ENCODE data around the gene M1AP. TPM values are rescaled to one million over a fixed set of nuclear protein-coding genes. Genes with fewer than 3 reads are reported as not detected.

The M1AP gene
- total RNA-seq, 1 experiment from 2014 or later: 0.11 TPM

DNA sequence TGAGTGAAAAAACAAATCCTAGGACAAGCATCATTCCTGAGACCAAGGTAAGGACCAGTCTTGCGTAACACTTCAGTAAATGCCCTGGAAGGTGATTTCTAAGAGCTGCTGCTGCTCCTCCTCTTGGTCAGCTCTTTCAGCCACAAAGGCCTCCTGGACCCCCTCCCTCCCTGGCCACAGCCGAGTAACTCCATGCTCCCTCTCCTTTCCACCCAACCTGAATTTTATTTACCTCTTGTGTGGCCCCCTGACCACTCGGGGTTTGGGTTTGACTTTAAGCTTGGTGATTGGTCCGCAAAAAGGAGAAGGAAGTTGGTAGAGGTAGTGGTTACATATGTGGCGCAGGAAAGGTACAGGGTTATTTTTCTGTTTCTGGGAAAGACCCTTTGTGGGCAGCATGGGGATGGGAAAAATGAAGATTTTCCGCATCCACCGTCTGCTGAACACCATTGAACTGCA lies 109.2 kb downstream of the M1AP start:
- no peak overlapping the region for H2AFZ ChIP-seq (ENCODE audit: low read length)
- no peak overlapping the region for H3K27ac ChIP-seq (ENCODE audit: low read length)
- no peaks in the 10 kb centered on the region for H4K20me1 ChIP-seq (ENCODE audit: insufficient read depth, low read depth, low read length)
- H3K4me2 ChIP-seq (ENCODE audit: low read depth, low read length, poor library complexity, severe bottlenecking): no peak overlapping the region
- no peaks in the 10 kb centered on the region for H3K9me3 ChIP-seq (ENCODE audit: low read length)
- H3K9me2 ChIP-seq (replicated peaks; ENCODE audit: insufficient read depth, low read length): no peaks in the 10 kb centered on the region
- H3K79me2 ChIP-seq (ENCODE audit: low read length): no peaks in the 10 kb centered on the region
- H3K4me3 ChIP-seq (ENCODE audit: low read length): no peak overlapping the region
- no peak overlapping the region for H3K9ac ChIP-seq (ENCODE audit: low read length)
- DNase-seq: no peak
- no peaks in the 10 kb centered on the region for H3K27me3 ChIP-seq (ENCODE audit: low read length)
- H3K36me3 ChIP-seq (ENCODE audit: insufficient read depth, low read length): no peaks in the 10 kb centered on the region
- no peaks in the 10 kb centered on the region for H3K4me1 ChIP-seq (ENCODE audit: low read length)

DNA sequence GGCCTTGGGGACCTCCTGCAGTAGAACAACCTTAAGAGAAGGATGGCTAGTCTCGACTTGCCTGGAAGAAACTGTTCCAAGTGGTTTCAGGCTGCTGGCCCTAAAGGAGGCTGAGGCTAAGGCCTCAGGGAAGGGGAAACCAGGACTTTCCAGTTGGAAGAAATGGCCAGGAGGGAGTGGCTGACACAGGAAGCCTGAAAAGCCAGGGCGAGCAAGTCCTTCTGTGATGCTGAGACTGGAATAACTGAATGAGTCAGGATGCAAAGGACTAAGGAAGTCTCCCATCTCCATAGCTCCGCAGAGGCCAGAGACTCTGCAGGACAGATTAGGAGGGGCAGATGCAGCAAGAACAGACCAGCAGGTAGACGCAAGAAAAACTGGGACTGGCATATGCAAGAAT lies 111.0 kb downstream of the M1AP start:
- Histone ChIP-seq H3K4me2 (ENCODE audit: low read depth, low read length, poor library complexity, severe bottlenecking) (no peak overlapping the region), H2AFZ (ENCODE audit: low read length) (no peak overlapping the region), H3K4me3 (ENCODE audit: low read length) (no peak overlapping the region), H3K36me3 (ENCODE audit: insufficient read depth, low read length) (no peaks in the 10 kb centered on the region), H3K79me2 (ENCODE audit: low read length) (no peaks in the 10 kb centered on the region), H3K9me3 (ENCODE audit: low read length) (no peaks in the 10 kb centered on the region), H3K4me1 (ENCODE audit: low read length) (no peaks in the 10 kb centered on the region), H3K27ac (ENCODE audit: low read length) (no peak overlapping the region), H3K9ac (ENCODE audit: low read length) (no peak overlapping the region), H4K20me1 (ENCODE audit: insufficient read depth, low read depth, low read length) (no peaks in the 10 kb centered on the region), H3K27me3 (ENCODE audit: low read length) (no peaks in the 10 kb centered on the region), H3K9me2 (replicated peaks; ENCODE audit: insufficient read depth, low read length) (no peaks in the 10 kb centered on the region)
- no peak for DNase-seq

DNA sequence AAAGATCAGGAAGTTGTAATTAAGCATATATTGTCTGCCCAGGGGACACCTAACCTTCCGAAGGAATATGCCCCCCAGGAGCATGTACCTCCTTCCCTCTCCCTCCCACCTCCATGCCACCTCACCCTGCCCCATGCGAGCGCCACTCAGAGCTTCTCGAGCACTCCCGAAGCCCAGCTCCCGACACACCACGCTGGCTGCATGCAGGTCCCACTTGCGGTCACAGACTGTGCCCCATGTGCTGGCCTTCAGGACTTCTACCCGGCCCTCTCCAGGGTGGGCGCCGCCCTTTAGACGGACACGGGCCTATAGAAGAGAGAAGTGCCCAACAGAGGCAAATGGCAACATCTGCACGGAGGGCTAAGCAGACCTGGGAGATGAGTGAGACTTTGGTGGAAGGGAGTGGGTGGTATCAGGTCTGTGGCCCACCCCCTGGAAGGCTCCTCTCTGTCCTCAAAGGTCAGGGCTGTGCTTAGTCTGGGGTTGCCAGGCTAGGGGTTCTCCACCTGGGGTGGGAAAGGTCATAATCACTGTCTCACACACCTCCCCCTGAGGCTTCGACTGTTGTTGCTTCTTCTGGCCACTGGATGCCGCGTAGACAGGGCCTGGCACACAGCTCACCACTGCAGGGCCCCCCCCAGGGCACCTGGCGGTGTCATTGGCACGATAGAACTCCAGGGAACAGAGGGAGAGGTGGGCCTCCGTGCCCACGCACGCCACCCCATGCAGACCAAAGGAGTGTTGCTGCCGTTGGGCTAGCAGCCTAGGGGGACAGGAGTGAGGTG lies 111.8 kb downstream of the M1AP start:
- DNase-seq: no peak
- no peak overlapping the region for H3K4me2 ChIP-seq (ENCODE audit: low read depth, low read length, poor library complexity, severe bottlenecking)
- no peak overlapping the region for H3K4me3 ChIP-seq (ENCODE audit: low read length)
- H2AFZ ChIP-seq (ENCODE audit: low read length): no peak overlapping the region
- H3K9me3 ChIP-seq (ENCODE audit: low read length): no peaks in the 10 kb centered on the region
- H3K36me3 ChIP-seq (ENCODE audit: insufficient read depth, low read length): no peaks in the 10 kb centered on the region
- no peaks in the 10 kb centered on the region for H3K27me3 ChIP-seq (ENCODE audit: low read length)
- no peak overlapping the region for H3K27ac ChIP-seq (ENCODE audit: low read length)
- H3K9me2 ChIP-seq (replicated peaks; ENCODE audit: insufficient read depth, low read length): no peaks in the 10 kb centered on the region
- peaks cover 4% of the 10 kb centered on the region for H3K4me1 ChIP-seq (ENCODE audit: low read length)
- H3K9ac ChIP-seq (ENCODE audit: low read length): no peak overlapping the region
- no peaks in the 10 kb centered on the region for H4K20me1 ChIP-seq (ENCODE audit: insufficient read depth, low read depth, low read length)
- no peaks in the 10 kb centered on the region for H3K79me2 ChIP-seq (ENCODE audit: low read length)

DNA sequence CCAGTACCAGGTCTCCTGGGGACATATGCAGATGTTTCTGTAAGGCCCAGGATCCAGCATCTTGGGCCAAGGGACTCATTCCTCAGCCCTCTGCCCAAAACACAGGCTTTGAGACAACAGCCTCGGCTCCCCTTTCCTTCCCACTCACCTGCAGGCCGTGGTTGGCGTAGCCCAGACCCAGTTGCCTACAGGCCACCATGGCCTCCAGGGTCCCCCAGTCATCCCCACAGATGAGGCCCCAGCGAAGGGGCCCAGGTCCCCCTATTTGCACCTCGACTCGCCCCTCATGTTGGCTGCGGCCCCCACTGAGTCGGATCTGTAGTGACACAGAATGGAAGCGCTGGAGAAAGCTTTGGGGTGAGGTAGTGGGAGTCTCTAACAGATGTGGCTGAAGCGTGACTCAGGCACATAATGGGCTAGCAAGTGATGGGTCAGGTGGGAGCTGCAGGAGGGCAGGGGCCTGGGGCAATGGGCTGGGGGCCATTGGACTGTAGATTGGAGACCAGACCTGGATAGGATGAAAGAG lies 112.6 kb downstream of the M1AP start:
- peaks cover 5% of the 10 kb centered on the region; the same call in 1 of the 2 replicates for H3K79me2 ChIP-seq (ENCODE audit: low read length)
- no peak overlapping the region for H3K4me3 ChIP-seq (ENCODE audit: low read length)
- no peak for DNase-seq
- H3K9me2 ChIP-seq (replicated peaks; ENCODE audit: insufficient read depth, low read length): no peaks in the 10 kb centered on the region
- H3K36me3 ChIP-seq (ENCODE audit: insufficient read depth, low read length): no peaks in the 10 kb centered on the region
- H3K9me3 ChIP-seq (ENCODE audit: low read length): no peaks in the 10 kb centered on the region
- no peaks in the 10 kb centered on the region for H3K27me3 ChIP-seq (ENCODE audit: low read length)
- no peak overlapping the region for H2AFZ ChIP-seq (ENCODE audit: low read length)
- no peak overlapping the region for H3K4me2 ChIP-seq (ENCODE audit: low read depth, low read length, poor library complexity, severe bottlenecking)
- H3K9ac ChIP-seq (ENCODE audit: low read length): no peak overlapping the region
- no peak overlapping the region for H3K27ac ChIP-seq (ENCODE audit: low read length)
- H4K20me1 ChIP-seq (ENCODE audit: insufficient read depth, low read depth, low read length): no peaks in the 10 kb centered on the region
- H3K4me1 ChIP-seq (ENCODE audit: low read length): peaks cover 13% of the 10 kb centered on the region

DNA sequence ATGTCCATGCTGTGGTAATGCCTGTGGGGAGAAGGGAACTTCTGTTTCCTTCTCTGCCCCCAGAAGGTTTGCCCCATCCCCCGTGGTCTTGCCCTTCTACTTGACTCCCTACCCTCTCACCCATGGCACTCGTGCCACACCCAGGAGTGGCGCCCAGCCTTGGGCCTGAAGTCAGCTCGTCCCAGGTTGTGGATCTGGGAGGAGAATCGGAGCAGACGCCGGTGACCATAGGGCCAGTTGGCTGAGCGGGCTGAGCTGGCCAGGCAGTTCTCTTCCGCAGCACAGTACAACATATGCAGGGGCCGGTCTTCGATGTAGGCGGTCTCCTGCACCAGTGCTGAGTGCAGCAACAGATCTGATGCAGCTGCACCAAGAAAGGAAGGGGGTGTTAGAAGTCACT lies 113.7 kb downstream of the M1AP start:
- no peaks in the 10 kb centered on the region for H3K9me2 ChIP-seq (replicated peaks; ENCODE audit: insufficient read depth, low read length)
- no peaks in the 10 kb centered on the region for H3K36me3 ChIP-seq (ENCODE audit: insufficient read depth, low read length)
- H3K9ac ChIP-seq (ENCODE audit: low read length): no peak overlapping the region
- H4K20me1 ChIP-seq (ENCODE audit: insufficient read depth, low read depth, low read length): no peaks in the 10 kb centered on the region
- H3K4me1 ChIP-seq (ENCODE audit: low read length): peaks cover 14% of the 10 kb centered on the region
- no peaks in the 10 kb centered on the region for H3K9me3 ChIP-seq (ENCODE audit: low read length)
- H3K4me2 ChIP-seq (ENCODE audit: low read depth, low read length, poor library complexity, severe bottlenecking): no peak overlapping the region
- no peaks in the 10 kb centered on the region for H3K27me3 ChIP-seq (ENCODE audit: low read length)
- DNase-seq: no peak
- H3K79me2 ChIP-seq (ENCODE audit: low read length): peaks cover 12% of the 10 kb centered on the region
- H3K4me3 ChIP-seq (ENCODE audit: low read length): no peak overlapping the region
- no peak overlapping the region for H3K27ac ChIP-seq (ENCODE audit: low read length)
- no peak overlapping the region for H2AFZ ChIP-seq (ENCODE audit: low read length)

DNA sequence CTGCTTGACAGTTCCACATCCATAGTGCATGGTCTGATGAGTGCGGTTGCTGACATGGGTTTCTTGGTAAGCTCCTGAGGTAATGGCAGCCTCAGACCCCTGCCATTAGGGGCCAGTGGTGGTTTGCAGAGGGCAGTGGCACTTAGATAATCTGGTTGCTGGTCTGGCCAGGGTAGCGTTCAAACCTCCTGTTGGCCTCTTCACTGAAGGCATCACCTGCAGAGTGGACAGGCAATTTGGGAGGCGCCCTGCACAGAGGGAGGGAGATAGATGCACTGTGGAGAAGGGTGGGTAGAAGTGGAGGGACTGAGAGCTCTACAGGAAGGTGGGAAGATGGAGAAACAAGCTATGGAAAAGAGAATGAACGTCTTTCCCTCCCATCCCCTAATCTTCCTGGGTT lies 114.7 kb downstream of the M1AP start:
- Histone ChIP-seq H3K27ac (ENCODE audit: low read length) (no peak overlapping the region), H4K20me1 (ENCODE audit: insufficient read depth, low read depth, low read length) (peaks cover 3% of the 10 kb centered on the region; the same call in 1 of the 2 replicates), H3K27me3 (ENCODE audit: low read length) (no peaks in the 10 kb centered on the region), H3K9me2 (replicated peaks; ENCODE audit: insufficient read depth, low read length) (no peaks in the 10 kb centered on the region), H3K9me3 (ENCODE audit: low read length) (no peaks in the 10 kb centered on the region), H3K9ac (ENCODE audit: low read length) (no peak overlapping the region), H3K4me3 (ENCODE audit: low read length) (no peak overlapping the region), H3K4me2 (ENCODE audit: low read depth, low read length, poor library complexity, severe bottlenecking) (no peak overlapping the region), H3K36me3 (ENCODE audit: insufficient read depth, low read length) (no peaks in the 10 kb centered on the region), H3K79me2 (ENCODE audit: low read length) (peaks cover 21% of the 10 kb centered on the region), H2AFZ (ENCODE audit: low read length) (no peak overlapping the region), H3K4me1 (ENCODE audit: low read length) (peaks cover 16% of the 10 kb centered on the region)
- no peak for DNase-seq

DNA sequence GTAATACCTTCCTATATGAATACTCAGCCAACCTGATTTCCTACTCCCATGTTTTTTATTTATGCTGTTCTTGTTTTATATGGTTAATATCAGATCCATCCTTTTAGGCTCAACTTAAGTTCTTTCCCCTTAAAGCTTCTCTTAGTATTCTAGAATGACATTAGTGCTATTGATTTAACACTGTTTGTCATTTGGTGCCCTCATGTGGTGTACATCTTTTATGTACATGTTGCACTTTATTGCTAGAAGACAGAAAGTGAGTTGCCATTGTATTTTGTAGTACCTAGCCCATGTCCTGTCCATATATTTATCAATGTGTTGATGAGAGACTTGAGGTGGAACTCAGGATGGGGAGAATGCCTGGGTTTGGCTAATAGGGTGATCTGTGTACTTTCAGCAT lies 115.9 kb downstream of the M1AP start:
- DNase-seq: peak; percentile 70
- Histone ChIP-seq H3K9ac (ENCODE audit: low read length) (no peak overlapping the region), H4K20me1 (ENCODE audit: insufficient read depth, low read depth, low read length) (peaks cover 13% of the 10 kb centered on the region; the same call in 1 of the 2 replicates), H2AFZ (ENCODE audit: low read length) (no peak overlapping the region), H3K36me3 (ENCODE audit: insufficient read depth, low read length) (peaks cover 11% of the 10 kb centered on the region), H3K27me3 (ENCODE audit: low read length) (no peaks in the 10 kb centered on the region), H3K27ac (ENCODE audit: low read length) (no peak overlapping the region), H3K4me1 (ENCODE audit: low read length) (peaks cover 29% of the 10 kb centered on the region), H3K79me2 (ENCODE audit: low read length) (peaks cover 31% of the 10 kb centered on the region), H3K9me3 (ENCODE audit: low read length) (no peaks in the 10 kb centered on the region), H3K4me3 (ENCODE audit: low read length) (no peak overlapping the region), H3K9me2 (replicated peaks; ENCODE audit: insufficient read depth, low read length) (no peaks in the 10 kb centered on the region), H3K4me2 (ENCODE audit: low read depth, low read length, poor library complexity, severe bottlenecking) (no peak overlapping the region)

DNA sequence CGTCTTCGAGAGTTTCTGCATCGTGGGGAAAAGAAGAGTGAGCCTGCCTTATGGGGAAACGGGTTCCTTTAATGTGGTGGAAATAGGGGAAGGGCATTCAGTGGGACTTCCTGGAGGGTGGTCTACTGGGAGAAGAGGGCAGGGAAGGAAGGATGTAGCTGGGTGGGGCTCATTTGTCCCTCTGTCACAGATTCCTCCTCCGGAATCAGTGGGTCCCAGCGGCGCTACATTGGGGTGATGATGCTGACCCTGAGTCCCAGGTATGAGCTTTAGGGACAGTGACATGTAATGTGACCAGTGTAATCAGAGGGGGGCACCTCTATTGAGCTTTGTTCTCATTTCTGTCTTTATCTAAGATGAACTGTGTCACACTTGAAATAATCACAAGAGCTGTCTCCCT lies 116.5 kb downstream of the M1AP start:
- Histone ChIP-seq H3K27ac (ENCODE audit: low read length) (no peak overlapping the region), H3K4me1 (ENCODE audit: low read length) (peaks cover 34% of the 10 kb centered on the region), H3K27me3 (ENCODE audit: low read length) (no peaks in the 10 kb centered on the region), H3K9me2 (replicated peaks; ENCODE audit: insufficient read depth, low read length) (no peaks in the 10 kb centered on the region), H3K4me3 (ENCODE audit: low read length) (peak overlapping the region; percentile 91; the same call in 1 of the 2 replicates), H4K20me1 (ENCODE audit: insufficient read depth, low read depth, low read length) (peaks cover 13% of the 10 kb centered on the region; the same call in 1 of the 2 replicates), H3K9me3 (ENCODE audit: low read length) (no peaks in the 10 kb centered on the region), H3K36me3 (ENCODE audit: insufficient read depth, low read length) (peaks cover 17% of the 10 kb centered on the region), H3K4me2 (ENCODE audit: low read depth, low read length, poor library complexity, severe bottlenecking) (peak overlapping the region; percentile 91), H2AFZ (ENCODE audit: low read length) (no peak overlapping the region), H3K79me2 (ENCODE audit: low read length) (peaks cover 31% of the 10 kb centered on the region), H3K9ac (ENCODE audit: low read length) (peak overlapping the region; percentile 94)
- DNase-seq: no peak
